IMR-90 (cell line): ENCODE measurements around the gene ASTN2. TPM values are rescaled to one million over a fixed set of nuclear protein-coding genes. Genes with fewer than 3 reads are reported as not detected.

Experiments used
- ATAC-seq: fragments of 200-7000 bp; cut with Tn5 transposase; 2 replicates; pipeline ENCODE4 v1.9.1; 2020; ENCODE audit warnings: low read depth, mild to moderate bottlenecking, moderate library complexity
- BruUV-seq: library from RNA; stranded (reverse); fragments of 400-500 nt; replicated peaks from 2 replicates; lab custom pipeline; 2021; lab: Mats Ljungman, UMichigan
- CTCF ChIA-PET: fragments of 300-600 bp; formaldehyde crosslinking; extraction: SDS; loops from one replicate; lab custom pipeline; 2021; ENCODE audit warnings: antibody characterized with exemption; lab: Yijun Ruan, JAX
- POLR2A ChIA-PET: fragments of 300-600 bp; sonication (Branson Sonifier 250); formaldehyde crosslinking; loops from one replicate; lab custom pipeline; 2022; ENCODE audit warnings: antibody characterized with exemption; ENCODE audit not compliant: unreplicated experiment; lab: Charles Lee
- DNase-seq: peaks from one replicate; pipeline ENCODE4 v3.0.0; 2013
- H2AFZ ChIP-seq: replicated peaks from 2 replicates; pipeline ENCODE3; 2013; ENCODE audit warnings: low read length, mild to moderate bottlenecking; ENCODE audit not compliant: poor library complexity
- H2AK5ac ChIP-seq: 2 replicates; pipeline ENCODE4 v1.6.1; 2013; ENCODE audit warnings: low read depth, low read length, inconsistent platforms
- H2AK9ac ChIP-seq: replicated peaks from 2 replicates; pipeline ENCODE3; 2013; ENCODE audit warnings: mild to moderate bottlenecking, low read depth, low read length, moderate library complexity; ENCODE audit not compliant: poor library complexity
- H2BK120ac ChIP-seq: 2 replicates; pipeline ENCODE4 v1.6.1; 2013; ENCODE audit warnings: low read depth, low read length, inconsistent platforms
- H2BK15ac ChIP-seq: 3 replicates; pipeline ENCODE4 v1.6.1; 2013; ENCODE audit warnings: low read depth, low read length, inconsistent platforms
- H2BK20ac ChIP-seq: 2 replicates; pipeline ENCODE4 v1.6.1; 2013; ENCODE audit warnings: low read depth, mild to moderate bottlenecking, inconsistent platforms, low read length, moderate library complexity
- H2BK5ac ChIP-seq: 2 replicates; pipeline ENCODE4 v1.6.1; 2013; ENCODE audit warnings: mild to moderate bottlenecking, low read depth, low read length, inconsistent platforms; ENCODE audit not compliant: poor library complexity, severe bottlenecking
- H3K14ac ChIP-seq: replicated peaks from 2 replicates; pipeline ENCODE4 v1.6.1; 2013; ENCODE audit warnings: low read depth, low read length, inconsistent platforms
- H3K18ac ChIP-seq: 2 replicates; pipeline ENCODE4 v1.6.1; 2013; ENCODE audit warnings: low read depth, low read length, control low read depth
- H3K23ac ChIP-seq: 2 replicates; pipeline ENCODE4 v1.6.1; 2013; ENCODE audit warnings: low read depth, low read length, inconsistent platforms
- H3K27ac ChIP-seq: 2 replicates; pipeline ENCODE4 v1.5.1; 2013; ENCODE audit warnings: mild to moderate bottlenecking, control low read depth, low read length; ENCODE audit not compliant: insufficient read depth
- H3K27me3 ChIP-seq: 2 replicates; pipeline ENCODE4 v1.6.1; 2013; ENCODE audit warnings: low read length; ENCODE audit not compliant: control insufficient read depth, insufficient read depth
- H3K36me3 ChIP-seq: 2 replicates; pipeline ENCODE4 v1.6.1; 2013; ENCODE audit warnings: low read length, mixed read lengths; ENCODE audit not compliant: control insufficient read depth, insufficient read depth
- H3K4ac ChIP-seq: 2 replicates; pipeline ENCODE4 v1.6.1; 2013; ENCODE audit warnings: low read depth, low read length, inconsistent platforms
- H3K4me1 ChIP-seq: 2 replicates; pipeline ENCODE4 v1.6.1; 2013; ENCODE audit warnings: low read length, mixed read lengths; ENCODE audit not compliant: control insufficient read depth, insufficient read depth
- H3K4me2 ChIP-seq: 2 replicates; pipeline ENCODE4 v1.6.1; 2013; ENCODE audit warnings: low read depth, mild to moderate bottlenecking, control low read depth, low read length, moderate library complexity
- H3K4me3 ChIP-seq: 2 replicates; pipeline ENCODE4 v1.5.1; 2013; ENCODE audit warnings: low read depth, mild to moderate bottlenecking, control low read depth, low read length, moderate library complexity; ENCODE audit not compliant: insufficient read depth
- H3K56ac ChIP-seq: 2 replicates; pipeline ENCODE4 v1.6.1; 2013; ENCODE audit warnings: low read length, inconsistent platforms; ENCODE audit not compliant: insufficient read depth; ENCODE audit errors: extremely low read depth
- H3K79me1 ChIP-seq, 2 experiments: 2 replicates each; pipeline ENCODE4 v1.6.1; 2013; ENCODE audit warnings: low read length in 2 of 2, inconsistent platforms in 1 of 2, low read depth in 1 of 2
- H3K9ac ChIP-seq: 2 replicates; pipeline ENCODE4 v1.6.1; 2013; ENCODE audit warnings: low read depth, low read length, control low read depth
- H3K9me1 ChIP-seq: 2 replicates; pipeline ENCODE4 v1.6.1; 2013; ENCODE audit warnings: low read length, inconsistent platforms; ENCODE audit not compliant: insufficient read depth
- H3K9me3 ChIP-seq: 2 replicates; pipeline ENCODE4 v1.6.1; 2013; ENCODE audit warnings: low read length; ENCODE audit not compliant: control insufficient read depth, insufficient read depth
- H4K20me1 ChIP-seq: 2 replicates; pipeline ENCODE4 v1.6.1; 2013; ENCODE audit warnings: low read length, inconsistent platforms; ENCODE audit not compliant: insufficient read depth
- H4K5ac ChIP-seq: 2 replicates; pipeline ENCODE4 v1.6.1; 2013; ENCODE audit warnings: mild to moderate bottlenecking, low read depth, low read length, control low read depth
- H4K8ac ChIP-seq, 2 experiments: 2 replicates each; pipeline ENCODE4 v1.6.1; 2013; ENCODE audit warnings: low read depth in 2 of 2, low read length in 2 of 2, control low read depth in 1 of 2, inconsistent platforms in 1 of 2
- H4K91ac ChIP-seq: 2 replicates; pipeline ENCODE4 v1.6.1; 2013; ENCODE audit warnings: low read depth, low read length, inconsistent platforms; ENCODE audit not compliant: insufficient read depth
- BHLHE40 ChIP-seq: fragments of 150-350 bp; IDR thresholded peaks from 2 replicates; pipeline ENCODE4 v1.6.1; 2016; ENCODE audit warnings: mild to moderate bottlenecking, low read depth, low read length
- CEBPB ChIP-seq: IDR thresholded peaks from 2 replicates; pipeline ENCODE4 v1.6.1; 2012; ENCODE audit warnings: low read depth, low read length, improper control_type of control experiment
- CHD1 ChIP-seq: IDR thresholded peaks from 2 replicates; pipeline ENCODE4 v1.6.1; 2012; ENCODE audit warnings: low read depth, low read length, improper control_type of control experiment
- FOS ChIP-seq: fragments of 150-350 bp; IDR thresholded peaks from 2 replicates; pipeline ENCODE4 v1.6.1; 2016; ENCODE audit warnings: low read depth, low read length
- MAFK ChIP-seq: IDR thresholded peaks from 2 replicates; pipeline ENCODE4 v1.6.1; 2012; ENCODE audit warnings: low read depth, low read length, improper control_type of control experiment
- MAZ ChIP-seq: IDR thresholded peaks from 2 replicates; pipeline ENCODE4 v1.6.1; 2012; ENCODE audit warnings: low read depth, mild to moderate bottlenecking, low read length, improper control_type of control experiment, moderate library complexity, borderline replicate concordance
- MXI1 ChIP-seq: IDR thresholded peaks from 2 replicates; pipeline ENCODE4 v1.6.1; 2012; ENCODE audit warnings: low read depth, mild to moderate bottlenecking, low read length, moderate library complexity, borderline replicate concordance
- NFE2L2 ChIP-seq: fragments of 150-350 bp; IDR thresholded peaks from 2 replicates; pipeline ENCODE4 v1.6.1; 2016; ENCODE audit warnings: low read depth, mild to moderate bottlenecking, low read length
- POLR2A ChIP-seq: IDR thresholded peaks from 2 replicates; pipeline ENCODE4 v1.6.1; 2012; ENCODE audit warnings: mild to moderate bottlenecking, low read depth, low read length
- RAD21 ChIP-seq: IDR thresholded peaks from 2 replicates; pipeline ENCODE4 v1.6.1; 2012; ENCODE audit warnings: low read length, improper control_type of control experiment
- RCOR1 ChIP-seq: IDR thresholded peaks from 2 replicates; pipeline ENCODE4 v1.6.1; 2012; ENCODE audit warnings: mild to moderate bottlenecking, low read length, improper control_type of control experiment; ENCODE audit not compliant: insufficient replicate concordance
- RFX5 ChIP-seq: IDR thresholded peaks from 2 replicates; pipeline ENCODE4 v1.8.0; 2012; ENCODE audit warnings: low read depth, mild to moderate bottlenecking, low read length, moderate library complexity
- SMC3 ChIP-seq: fragments of 150-350 bp; IDR thresholded peaks from 2 replicates; pipeline ENCODE4 v1.6.1; 2016; ENCODE audit warnings: low read depth, mild to moderate bottlenecking, antibody characterized with exemption, low read length, moderate library complexity
- WGBS, 2 experiments: methylation state at CpG; one replicate each; pipeline versions ENCODE4 v1.1.5 to v1.1.7; 2013; ENCODE audit warnings: missing lambda C conversion rate in 2 of 2; ENCODE audit not compliant: insufficient read length in 1 of 2; ENCODE audit errors: extremely low coverage in 2 of 2; 5-methylcytosine and 5-hydroxymethylcytosine counted together
- dilution Hi-C: fragments of 300-500 bp; cut with HindIII; formaldehyde crosslinking; loops from one replicate; pipeline ENCODE4 v1.14.3; 2018; ENCODE audit warnings: low sequenced_read_pairs; ENCODE audit not compliant: unreplicated experiment
- in situ Hi-C: fragments of 300-500 bp; cut with MboI; formaldehyde crosslinking; loops from 3 replicates; pipeline ENCODE4 v1.14.3; 2019; ENCODE audit warnings: low sequenced_read_pairs, inconsistent platforms, mixed read lengths
- intact Hi-C: fragments of 100-400 bp; cut with micrococcal nuclease; formaldehyde crosslinking; loops from 2 replicates; pipeline ENCODE4 v1.10.0; 2022
- polyA plus RNA-seq, 3 experiments: library from polyadenylated mRNA; depleted of rRNA; stranded (reverse); fragments of >200 nt; gene quantifications; 2 replicates each; pipeline ENCODE4 v1.2.3, GENCODE V29; 2012; ENCODE audit warnings: low replicate concordance in 1 of 3
- total RNA-seq: library from RNA; depleted of rRNA; stranded (reverse); fragments of >200 nt; gene quantifications from 2 replicates; pipeline ENCODE4 v1.2.3, GENCODE V29; 2012
- TF ChIP-seq, protein P1 (sequence below): conservative IDR thresholded peaks from 2 replicates; pipeline ENCODE4 v1.5.1; 2012; ENCODE audit warnings: mild to moderate bottlenecking, low read depth, low read length, improper control_type of control experiment
- TF ChIP-seq, protein P2 (sequence below): fragments of 150-350 bp; IDR thresholded peaks from 2 replicates; pipeline ENCODE4 v1.6.1; 2016; ENCODE audit warnings: low read depth, mild to moderate bottlenecking, low read length, moderate library complexity, borderline replicate concordance

ASTN2 gene
- total and polyA plus RNA-seq, 2 of the 4 experiments (the other 2 are of a cell fraction): 3.8 to 6.8 TPM

DNA sequence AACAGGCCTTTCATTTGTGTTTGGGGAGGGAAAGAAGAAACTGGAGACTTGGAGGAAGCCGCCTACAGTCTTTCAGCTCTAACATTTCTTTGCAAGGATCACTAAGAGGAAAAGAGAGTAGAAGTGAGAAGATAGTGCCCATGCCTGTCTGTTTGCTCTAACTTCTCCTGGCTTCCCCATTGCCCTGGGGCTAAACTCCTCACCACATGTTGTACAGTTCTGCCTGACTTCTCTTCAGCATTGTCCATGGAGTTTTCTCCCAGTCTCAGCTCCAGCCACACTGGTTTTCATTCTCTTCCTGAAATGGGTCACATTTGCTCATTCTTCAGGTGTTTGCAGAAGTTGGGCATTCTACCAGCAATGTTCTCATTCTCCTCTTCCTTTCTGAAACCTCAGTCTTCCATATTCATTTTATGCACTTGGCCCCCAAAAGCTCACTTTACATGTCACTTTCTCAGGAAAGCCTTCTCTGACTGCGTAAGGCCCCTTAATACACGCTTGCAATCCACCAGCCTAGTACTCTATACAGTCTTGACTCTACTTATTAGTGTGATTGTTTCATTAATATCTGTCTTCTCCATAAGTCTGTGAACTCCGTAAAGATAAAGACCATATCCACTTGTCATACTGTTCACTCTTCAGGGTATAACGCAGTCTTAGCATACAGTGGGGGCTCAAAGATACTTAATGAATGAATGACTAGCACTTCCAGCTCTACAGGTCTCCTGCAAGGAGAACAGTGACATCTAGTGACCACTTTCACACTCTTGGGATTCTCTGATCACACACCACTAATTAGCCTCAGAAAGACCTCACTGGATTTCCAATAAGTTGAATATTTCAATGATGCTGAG lies 768.0 kb downstream of the ASTN2 start:
- no peak overlapping the region for H3K56ac ChIP-seq
- dilution Hi-C loops: no loop called here
- H2BK15ac ChIP-seq: no peak overlapping the region
- H2AK5ac ChIP-seq: no peak overlapping the region
- no peak overlapping the region for H3K4ac ChIP-seq
- H4K5ac ChIP-seq: no peak overlapping the region
- intact Hi-C loops: loop anchor here (1.0 to 10.0 kb wide), 5 partner anchors 58 to 1056 kb away; partner anchors contain the start of gene PAPPA
- no peak overlapping the region for H3K18ac ChIP-seq
- no peak overlapping the region for H2BK120ac ChIP-seq
- H4K8ac ChIP-seq: no peak overlapping the region
- no peaks in the 10 kb centered on the region for H3K79me1 ChIP-seq
- peak; percentile 80 for ATAC-seq
- no peak overlapping the region for H3K9ac ChIP-seq
- no peaks in the 10 kb centered on the region for H3K36me3 ChIP-seq
- H2AFZ ChIP-seq: no peak overlapping the region
- no TSS peak for BruUV-seq
- H3K4me3 ChIP-seq: no peak overlapping the region
- DNase-seq: peak; percentile 61
- no peaks in the 10 kb centered on the region for H4K20me1 ChIP-seq
- H3K14ac ChIP-seq: no peak overlapping the region
- H2BK5ac ChIP-seq: no peak overlapping the region
- H3K9me1 ChIP-seq: no peaks in the 10 kb centered on the region
- H3K4me1 ChIP-seq: peaks cover 4% of the 10 kb centered on the region
- no peak overlapping the region for H3K4me2 ChIP-seq
- POLR2A ChIA-PET: no interaction called here
- H3K27me3 ChIP-seq: no peaks in the 10 kb centered on the region
- H2BK20ac ChIP-seq: no peak overlapping the region
- in situ Hi-C loops: no loop called here
- H3K23ac ChIP-seq: no peak overlapping the region
- H4K91ac ChIP-seq: no peak overlapping the region
- no peak overlapping the region for H3K27ac ChIP-seq
- CTCF ChIA-PET: interaction anchor here (0.6 to 0.9 kb wide), 3 partner anchors 63 to 1130 kb away, joined by 3 to 5 read pairs (median 3); no protein-coding TSS in a partner anchor
- no CpG with 5 or more reads among the region's 5 CpGs for WGBS, 2 experiments
- H3K9me3 ChIP-seq: no peaks in the 10 kb centered on the region
- H2AK9ac ChIP-seq: no peak overlapping the region
- TF ChIP-seq BHLHE40: no peak
- TF ChIP-seq SMC3: peak; percentile 57
- TF ChIP-seq NFE2L2: no peak
- TF ChIP-seq MXI1: no peak
- no peak for TF ChIP-seq CEBPB
- no peak for TF ChIP-seq RFX5
- TF ChIP-seq CHD1: no peak
- TF ChIP-seq, protein P1, sequence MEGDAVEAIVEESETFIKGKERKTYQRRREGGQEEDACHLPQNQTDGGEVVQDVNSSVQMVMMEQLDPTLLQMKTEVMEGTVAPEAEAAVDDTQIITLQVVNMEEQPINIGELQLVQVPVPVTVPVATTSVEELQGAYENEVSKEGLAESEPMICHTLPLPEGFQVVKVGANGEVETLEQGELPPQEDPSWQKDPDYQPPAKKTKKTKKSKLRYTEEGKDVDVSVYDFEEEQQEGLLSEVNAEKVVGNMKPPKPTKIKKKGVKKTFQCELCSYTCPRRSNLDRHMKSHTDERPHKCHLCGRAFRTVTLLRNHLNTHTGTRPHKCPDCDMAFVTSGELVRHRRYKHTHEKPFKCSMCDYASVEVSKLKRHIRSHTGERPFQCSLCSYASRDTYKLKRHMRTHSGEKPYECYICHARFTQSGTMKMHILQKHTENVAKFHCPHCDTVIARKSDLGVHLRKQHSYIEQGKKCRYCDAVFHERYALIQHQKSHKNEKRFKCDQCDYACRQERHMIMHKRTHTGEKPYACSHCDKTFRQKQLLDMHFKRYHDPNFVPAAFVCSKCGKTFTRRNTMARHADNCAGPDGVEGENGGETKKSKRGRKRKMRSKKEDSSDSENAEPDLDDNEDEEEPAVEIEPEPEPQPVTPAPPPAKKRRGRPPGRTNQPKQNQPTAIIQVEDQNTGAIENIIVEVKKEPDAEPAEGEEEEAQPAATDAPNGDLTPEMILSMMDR: peak; percentile 72
- no peak for TF ChIP-seq MAFK
- TF ChIP-seq, protein P2, sequence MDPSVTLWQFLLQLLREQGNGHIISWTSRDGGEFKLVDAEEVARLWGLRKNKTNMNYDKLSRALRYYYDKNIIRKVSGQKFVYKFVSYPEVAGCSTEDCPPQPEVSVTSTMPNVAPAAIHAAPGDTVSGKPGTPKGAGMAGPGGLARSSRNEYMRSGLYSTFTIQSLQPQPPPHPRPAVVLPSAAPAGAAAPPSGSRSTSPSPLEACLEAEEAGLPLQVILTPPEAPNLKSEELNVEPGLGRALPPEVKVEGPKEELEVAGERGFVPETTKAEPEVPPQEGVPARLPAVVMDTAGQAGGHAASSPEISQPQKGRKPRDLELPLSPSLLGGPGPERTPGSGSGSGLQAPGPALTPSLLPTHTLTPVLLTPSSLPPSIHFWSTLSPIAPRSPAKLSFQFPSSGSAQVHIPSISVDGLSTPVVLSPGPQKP: no peak
- no peak for TF ChIP-seq POLR2A
- TF ChIP-seq RAD21: peak; percentile 79
- TF ChIP-seq RCOR1: no peak
- TF ChIP-seq FOS: no peak
- no peak for TF ChIP-seq MAZ
